A549 (cell line): Measurements from ENCODE around the gene STOML2.

Experiments used
- CEBPB ChIP-seq, 2 experiments: fragments of >200 bp in 1 of 2; sonication (Bioruptor Twin) in 1 of 2; formaldehyde crosslinking in 1 of 2; IDR thresholded peaks; 2 replicates each; pipeline ENCODE4 v1.6.1; 2012 to 2016
- CHD4 ChIP-seq: fragments of 200-600 bp; sonication (generic); IDR thresholded peaks from 2 replicates; pipeline ENCODE4 v1.6.1; 2016; ENCODE audit warnings: antibody characterized with exemption, mild to moderate bottlenecking, borderline replicate concordance
- EHMT2 ChIP-seq: fragments of 200-600 bp; sonication (generic); IDR thresholded peaks from 2 replicates; pipeline ENCODE4 v1.6.1; 2016; ENCODE audit warnings: antibody characterized with exemption, low read depth, mild to moderate bottlenecking, moderate library complexity
- JUNB ChIP-seq: fragments of >200 bp; sonication (Bioruptor Twin); formaldehyde crosslinking; IDR thresholded peaks from 2 replicates; pipeline ENCODE4 v1.6.1; 2016
- POLR2A ChIP-seq: IDR thresholded peaks from 2 replicates; pipeline ENCODE4 v1.6.1; 2012; ENCODE audit warnings: mild to moderate bottlenecking, low read length
- POLR2AphosphoS2 ChIP-seq: conservative IDR thresholded peaks from 2 replicates; pipeline ENCODE4 v1.6.1; 2012; ENCODE audit warnings: low read length, improper control_type of control experiment, inconsistent platforms
- TF ChIP-seq, protein P1 (sequence below): fragments of 450-650 bp; IDR thresholded peaks from 2 replicates; pipeline ENCODE4 v1.6.1; 2014; ENCODE audit warnings: antibody characterized with exemption
- TF ChIP-seq, protein P2 (sequence below): fragments of >200 bp; sonication (Bioruptor Twin); formaldehyde crosslinking; IDR thresholded peaks from 3 replicates; pipeline ENCODE4 v1.5.1; 2016

DNA sequence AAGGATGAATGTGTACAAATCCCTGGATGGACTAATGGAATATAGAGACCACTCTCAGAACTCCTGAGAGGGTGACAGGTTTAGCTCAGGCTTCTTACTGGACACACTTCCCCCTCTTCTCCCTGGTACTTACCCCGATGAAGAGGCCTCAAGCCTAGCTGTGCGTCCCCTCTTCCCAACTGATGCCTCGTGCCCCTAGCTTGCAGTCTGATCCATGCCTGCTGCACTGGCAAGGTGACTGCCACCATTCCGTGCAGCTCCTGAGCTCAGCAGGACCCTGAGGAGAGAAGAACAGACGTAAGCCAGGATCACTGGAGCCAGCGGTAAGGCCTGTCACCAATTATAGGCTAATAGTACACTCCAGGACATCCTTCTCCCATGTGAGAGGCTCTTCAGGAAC lies 5.5 kb upstream of the STOML2 start:
- TF ChIP-seq POLR2A: no peak
- no peak for TF ChIP-seq CHD4
- TF ChIP-seq JUNB: no peak
- no peak for TF ChIP-seq EHMT2
- TF ChIP-seq, protein P1, sequence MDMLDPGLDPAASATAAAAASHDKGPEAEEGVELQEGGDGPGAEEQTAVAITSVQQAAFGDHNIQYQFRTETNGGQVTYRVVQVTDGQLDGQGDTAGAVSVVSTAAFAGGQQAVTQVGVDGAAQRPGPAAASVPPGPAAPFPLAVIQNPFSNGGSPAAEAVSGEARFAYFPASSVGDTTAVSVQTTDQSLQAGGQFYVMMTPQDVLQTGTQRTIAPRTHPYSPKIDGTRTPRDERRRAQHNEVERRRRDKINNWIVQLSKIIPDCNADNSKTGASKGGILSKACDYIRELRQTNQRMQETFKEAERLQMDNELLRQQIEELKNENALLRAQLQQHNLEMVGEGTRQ: no peak
- no peak for TF ChIP-seq POLR2AphosphoS2
- TF ChIP-seq, protein P2, sequence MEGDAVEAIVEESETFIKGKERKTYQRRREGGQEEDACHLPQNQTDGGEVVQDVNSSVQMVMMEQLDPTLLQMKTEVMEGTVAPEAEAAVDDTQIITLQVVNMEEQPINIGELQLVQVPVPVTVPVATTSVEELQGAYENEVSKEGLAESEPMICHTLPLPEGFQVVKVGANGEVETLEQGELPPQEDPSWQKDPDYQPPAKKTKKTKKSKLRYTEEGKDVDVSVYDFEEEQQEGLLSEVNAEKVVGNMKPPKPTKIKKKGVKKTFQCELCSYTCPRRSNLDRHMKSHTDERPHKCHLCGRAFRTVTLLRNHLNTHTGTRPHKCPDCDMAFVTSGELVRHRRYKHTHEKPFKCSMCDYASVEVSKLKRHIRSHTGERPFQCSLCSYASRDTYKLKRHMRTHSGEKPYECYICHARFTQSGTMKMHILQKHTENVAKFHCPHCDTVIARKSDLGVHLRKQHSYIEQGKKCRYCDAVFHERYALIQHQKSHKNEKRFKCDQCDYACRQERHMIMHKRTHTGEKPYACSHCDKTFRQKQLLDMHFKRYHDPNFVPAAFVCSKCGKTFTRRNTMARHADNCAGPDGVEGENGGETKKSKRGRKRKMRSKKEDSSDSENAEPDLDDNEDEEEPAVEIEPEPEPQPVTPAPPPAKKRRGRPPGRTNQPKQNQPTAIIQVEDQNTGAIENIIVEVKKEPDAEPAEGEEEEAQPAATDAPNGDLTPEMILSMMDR: no peak
- no peak for TF ChIP-seq CEBPB (IDR thresholded peaks at IDR 0.05)
